HepG2 (cell line): ENCODE measurements around the gene NPHP4.

ENCODE experiments used
- MAFK ChIP-seq, 2 experiments: IDR thresholded peaks in 1 of 2; conservative IDR thresholded peaks in 1 of 2; 2 replicates each; pipeline ENCODE4 v1.6.1; 2011; ENCODE audit warnings: improper control_type of control experiment in 2 of 2, low read length in 2 of 2
- TAF1 ChIP-seq: sonication (generic); formaldehyde crosslinking; IDR thresholded peaks from 2 replicates; pipeline ENCODE4 v1.4.0; 2020; ENCODE audit warnings: missing genetic modification reagents
- ZNF781 ChIP-seq: sonication (generic); formaldehyde crosslinking; IDR thresholded peaks from 2 replicates; pipeline ENCODE4 v1.5.1; 2020; ENCODE audit warnings: borderline replicate concordance, mild to moderate bottlenecking, missing genetic modification reagents; ENCODE audit errors: not compliant biosample characterization

DNA sequence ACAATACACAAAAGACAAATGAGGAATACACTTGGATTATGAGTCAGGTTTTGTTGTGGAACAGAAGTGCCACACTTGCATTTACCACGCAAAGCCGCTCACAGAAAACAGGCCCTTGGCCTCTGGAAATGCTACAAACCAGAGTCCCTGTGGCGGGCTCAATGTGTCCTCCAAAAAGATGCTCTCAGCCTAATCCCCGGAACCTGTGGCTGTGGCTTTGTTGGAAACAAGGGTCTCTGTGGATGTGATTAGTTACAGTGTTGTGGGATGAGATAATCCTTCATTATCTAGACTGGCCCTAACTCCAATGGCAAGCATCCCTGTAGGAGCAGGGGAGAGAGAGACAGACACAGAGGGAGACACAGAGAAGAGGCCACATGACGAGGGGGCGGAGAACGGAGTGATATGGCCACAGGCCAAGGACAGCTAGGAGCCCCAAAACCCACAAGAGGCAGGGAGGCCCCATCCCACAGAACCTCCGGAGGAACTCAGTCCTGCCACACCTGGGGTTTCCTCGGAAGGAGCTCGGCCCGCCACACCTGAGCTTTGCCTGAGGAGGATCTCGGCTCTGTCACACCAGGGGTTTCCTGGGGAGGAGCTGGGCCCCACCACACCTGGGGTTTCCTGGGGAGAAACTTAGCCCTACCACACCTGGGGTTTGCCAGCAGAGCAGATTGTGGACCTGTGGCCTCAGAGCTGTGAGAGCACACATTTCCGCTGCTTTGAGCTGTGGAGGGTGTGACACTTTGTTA, 55.4 kb downstream of the NPHP4 start:
- TF ChIP-seq TAF1 (CRISPR knock-in tag) (no peak), MAFK (conservative IDR thresholded peaks at IDR 0.05 in 1 of 2, IDR thresholded peaks at IDR 0.05 in 1 of 2; ENCODE audit: low read length in 2 of 2) (no peak), ZNF781 (CRISPR knock-in tag) (no peak)
